K562 (cell line): Measurements from ENCODE around the gene TMEM222. TPM values are rescaled to one million over a fixed set of nuclear protein-coding genes. Genes with fewer than 3 reads are reported as not detected.

Experiments used
- MAFF ChIP-seq: IDR thresholded peaks from 2 replicates; pipeline ENCODE4 v1.6.1; 2012; ENCODE audit warnings: low read length, improper control_type of control experiment
- MTA3 ChIP-seq: fragments of 450-650 bp; formaldehyde crosslinking; IDR thresholded peaks from 2 replicates; pipeline ENCODE4 v1.6.1; 2017; ENCODE audit warnings: mild to moderate bottlenecking, borderline replicate concordance
- NCOA1 ChIP-seq: fragments of 450-650 bp; IDR thresholded peaks from 2 replicates; pipeline ENCODE4 v1.6.1; 2016; ENCODE audit warnings: low read depth
- NCOR1 ChIP-seq: fragments of 450-650 bp; IDR thresholded peaks from 2 replicates; pipeline ENCODE4 v1.6.1; 2016; ENCODE audit warnings: mild to moderate bottlenecking, moderate library complexity
- NFXL1 ChIP-seq: fragments of 450-650 bp; formaldehyde crosslinking; IDR thresholded peaks from 2 replicates; pipeline ENCODE4 v1.4.0; 2021; ENCODE audit warnings: mild to moderate bottlenecking
- NONO ChIP-seq, 2 experiments: fragments of 200-400 bp in 1 of 2; fragments of 450-650 bp in 1 of 2; formaldehyde crosslinking in 1 of 2; IDR thresholded peaks; 2 replicates each; pipeline ENCODE4 v1.6.1; 2017; ENCODE audit warnings: low read depth in 2 of 2, mild to moderate bottlenecking in 2 of 2, moderate library complexity in 2 of 2, low read length in 1 of 2
- SIX5 ChIP-seq, 2 experiments: IDR thresholded peaks; 2 replicates each; pipeline ENCODE4 v1.6.1; 2011; ENCODE audit warnings: low read length in 2 of 2, borderline replicate concordance in 1 of 2, low read depth in 1 of 2, mild to moderate bottlenecking in 1 of 2, moderate library complexity in 1 of 2; ENCODE audit not compliant: insufficient read depth in 1 of 2
- TCF7 ChIP-seq: sonication (generic); IDR thresholded peaks from 2 replicates; pipeline ENCODE4 v1.6.1; 2016; ENCODE audit warnings: antibody characterized with exemption, borderline replicate concordance
- ZBTB1 ChIP-seq: sonication (generic); formaldehyde crosslinking; IDR thresholded peaks from 2 replicates; pipeline ENCODE4 v1.8.1; 2023; ENCODE audit warnings: missing genetic modification reagents, low read depth, mild to moderate bottlenecking, borderline replicate concordance
- ZC3H4 ChIP-seq: sonication (generic); formaldehyde crosslinking; IDR thresholded peaks from 2 replicates; pipeline ENCODE4 v1.9.0; 2021; ENCODE audit warnings: missing genetic modification reagents, borderline replicate concordance
- polyA plus RNA-seq, 8 experiments: library from polyadenylated mRNA; depleted of rRNA in 4 of 8; stranded (reverse) in 5 of 8; unstranded in 3 of 8; fragments of >200 nt; fragmentation: Nextera tagmentation in 2 of 8; fragmentation: Illumina TruSeq in 1 of 8; extraction: Ambion mirVana in 2 of 8; extraction: Trizol in 1 of 8; gene quantifications; 2 replicates each; pipeline versions ENCODE4 v1.2.1 to v1.2.3, GENCODE V29; 2011 to 2014; ENCODE audit warnings: inconsistent platforms in 1 of 8, missing spikeins in 1 of 8
- total RNA-seq, 7 experiments: library from RNA; depleted of rRNA in 6 of 7; stranded (reverse); fragments of >200 nt in 6 of 7; fragmentation: Illumina TruSeq in 2 of 7; extraction: Trizol in 2 of 7; gene quantifications; 2 replicates each; pipeline versions ENCODE4 v1.2.1 to v1.2.3, GENCODE V29; 2011 to 2021; ENCODE audit warnings: low replicate concordance in 1 of 7
- TF ChIP-seq, protein P1 (sequence below): fragments of 450-650 bp; IDR thresholded peaks from 2 replicates; pipeline ENCODE4 v1.6.1; 2016; ENCODE audit warnings: mild to moderate bottlenecking, moderate library complexity
- TF ChIP-seq, protein P2 (sequence below): fragments of 250-450 bp; sonication (Bioruptor Pico); IDR thresholded peaks from 2 replicates; pipeline ENCODE4 v1.4.0; 2020; ENCODE audit warnings: mild to moderate bottlenecking
- TF ChIP-seq, protein P3 (sequence below): fragments of 450-650 bp; formaldehyde crosslinking; IDR thresholded peaks from 2 replicates; pipeline ENCODE4 v1.4.0; 2022; ENCODE audit warnings: mild to moderate bottlenecking, moderate library complexity

The TMEM222 gene
- total and polyA plus RNA-seq, 9 of the 15 experiments (the other 6 are each of a cell fraction or from before 2014, with no cell fraction given) = 6.9 to 48.0 (median 32.8) TPM

DNA sequence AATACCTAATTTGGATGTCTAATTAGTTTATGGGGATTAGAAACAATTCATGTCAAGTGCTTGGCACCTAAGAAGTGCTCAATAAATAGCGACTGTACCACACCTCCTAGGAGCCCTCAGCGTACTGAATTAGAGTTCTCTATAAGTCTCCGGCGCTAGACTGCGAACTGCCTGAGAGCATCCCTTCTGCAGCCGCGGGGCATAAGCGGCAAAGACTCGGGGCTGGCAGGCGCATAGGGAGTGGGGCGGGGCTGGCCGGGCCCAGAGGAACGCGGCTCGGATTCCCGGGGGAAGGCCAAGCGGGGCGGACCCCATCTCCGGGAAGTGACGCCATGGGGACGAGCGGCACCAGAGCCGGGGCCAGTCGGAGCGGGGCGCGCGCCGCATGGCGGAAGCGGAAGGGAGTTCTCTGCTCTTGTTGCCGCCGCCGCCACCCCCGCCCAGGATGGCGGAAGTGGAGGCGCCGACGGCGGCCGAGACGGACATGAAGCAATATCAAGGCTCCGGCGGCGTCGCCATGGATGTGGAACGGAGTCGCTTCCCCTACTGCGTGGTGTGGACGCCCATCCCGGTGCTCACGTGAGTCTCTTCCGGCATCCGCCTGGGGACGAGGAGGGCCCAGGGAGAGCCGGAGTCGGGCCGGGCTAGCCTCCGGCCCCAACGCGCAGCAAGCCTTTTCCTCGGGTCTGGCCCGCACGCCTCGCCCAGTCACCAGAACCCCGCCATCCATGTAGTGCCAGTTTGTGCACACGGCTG is at the start of gene TMEM222 (continued):
- TF ChIP-seq, protein P1, sequence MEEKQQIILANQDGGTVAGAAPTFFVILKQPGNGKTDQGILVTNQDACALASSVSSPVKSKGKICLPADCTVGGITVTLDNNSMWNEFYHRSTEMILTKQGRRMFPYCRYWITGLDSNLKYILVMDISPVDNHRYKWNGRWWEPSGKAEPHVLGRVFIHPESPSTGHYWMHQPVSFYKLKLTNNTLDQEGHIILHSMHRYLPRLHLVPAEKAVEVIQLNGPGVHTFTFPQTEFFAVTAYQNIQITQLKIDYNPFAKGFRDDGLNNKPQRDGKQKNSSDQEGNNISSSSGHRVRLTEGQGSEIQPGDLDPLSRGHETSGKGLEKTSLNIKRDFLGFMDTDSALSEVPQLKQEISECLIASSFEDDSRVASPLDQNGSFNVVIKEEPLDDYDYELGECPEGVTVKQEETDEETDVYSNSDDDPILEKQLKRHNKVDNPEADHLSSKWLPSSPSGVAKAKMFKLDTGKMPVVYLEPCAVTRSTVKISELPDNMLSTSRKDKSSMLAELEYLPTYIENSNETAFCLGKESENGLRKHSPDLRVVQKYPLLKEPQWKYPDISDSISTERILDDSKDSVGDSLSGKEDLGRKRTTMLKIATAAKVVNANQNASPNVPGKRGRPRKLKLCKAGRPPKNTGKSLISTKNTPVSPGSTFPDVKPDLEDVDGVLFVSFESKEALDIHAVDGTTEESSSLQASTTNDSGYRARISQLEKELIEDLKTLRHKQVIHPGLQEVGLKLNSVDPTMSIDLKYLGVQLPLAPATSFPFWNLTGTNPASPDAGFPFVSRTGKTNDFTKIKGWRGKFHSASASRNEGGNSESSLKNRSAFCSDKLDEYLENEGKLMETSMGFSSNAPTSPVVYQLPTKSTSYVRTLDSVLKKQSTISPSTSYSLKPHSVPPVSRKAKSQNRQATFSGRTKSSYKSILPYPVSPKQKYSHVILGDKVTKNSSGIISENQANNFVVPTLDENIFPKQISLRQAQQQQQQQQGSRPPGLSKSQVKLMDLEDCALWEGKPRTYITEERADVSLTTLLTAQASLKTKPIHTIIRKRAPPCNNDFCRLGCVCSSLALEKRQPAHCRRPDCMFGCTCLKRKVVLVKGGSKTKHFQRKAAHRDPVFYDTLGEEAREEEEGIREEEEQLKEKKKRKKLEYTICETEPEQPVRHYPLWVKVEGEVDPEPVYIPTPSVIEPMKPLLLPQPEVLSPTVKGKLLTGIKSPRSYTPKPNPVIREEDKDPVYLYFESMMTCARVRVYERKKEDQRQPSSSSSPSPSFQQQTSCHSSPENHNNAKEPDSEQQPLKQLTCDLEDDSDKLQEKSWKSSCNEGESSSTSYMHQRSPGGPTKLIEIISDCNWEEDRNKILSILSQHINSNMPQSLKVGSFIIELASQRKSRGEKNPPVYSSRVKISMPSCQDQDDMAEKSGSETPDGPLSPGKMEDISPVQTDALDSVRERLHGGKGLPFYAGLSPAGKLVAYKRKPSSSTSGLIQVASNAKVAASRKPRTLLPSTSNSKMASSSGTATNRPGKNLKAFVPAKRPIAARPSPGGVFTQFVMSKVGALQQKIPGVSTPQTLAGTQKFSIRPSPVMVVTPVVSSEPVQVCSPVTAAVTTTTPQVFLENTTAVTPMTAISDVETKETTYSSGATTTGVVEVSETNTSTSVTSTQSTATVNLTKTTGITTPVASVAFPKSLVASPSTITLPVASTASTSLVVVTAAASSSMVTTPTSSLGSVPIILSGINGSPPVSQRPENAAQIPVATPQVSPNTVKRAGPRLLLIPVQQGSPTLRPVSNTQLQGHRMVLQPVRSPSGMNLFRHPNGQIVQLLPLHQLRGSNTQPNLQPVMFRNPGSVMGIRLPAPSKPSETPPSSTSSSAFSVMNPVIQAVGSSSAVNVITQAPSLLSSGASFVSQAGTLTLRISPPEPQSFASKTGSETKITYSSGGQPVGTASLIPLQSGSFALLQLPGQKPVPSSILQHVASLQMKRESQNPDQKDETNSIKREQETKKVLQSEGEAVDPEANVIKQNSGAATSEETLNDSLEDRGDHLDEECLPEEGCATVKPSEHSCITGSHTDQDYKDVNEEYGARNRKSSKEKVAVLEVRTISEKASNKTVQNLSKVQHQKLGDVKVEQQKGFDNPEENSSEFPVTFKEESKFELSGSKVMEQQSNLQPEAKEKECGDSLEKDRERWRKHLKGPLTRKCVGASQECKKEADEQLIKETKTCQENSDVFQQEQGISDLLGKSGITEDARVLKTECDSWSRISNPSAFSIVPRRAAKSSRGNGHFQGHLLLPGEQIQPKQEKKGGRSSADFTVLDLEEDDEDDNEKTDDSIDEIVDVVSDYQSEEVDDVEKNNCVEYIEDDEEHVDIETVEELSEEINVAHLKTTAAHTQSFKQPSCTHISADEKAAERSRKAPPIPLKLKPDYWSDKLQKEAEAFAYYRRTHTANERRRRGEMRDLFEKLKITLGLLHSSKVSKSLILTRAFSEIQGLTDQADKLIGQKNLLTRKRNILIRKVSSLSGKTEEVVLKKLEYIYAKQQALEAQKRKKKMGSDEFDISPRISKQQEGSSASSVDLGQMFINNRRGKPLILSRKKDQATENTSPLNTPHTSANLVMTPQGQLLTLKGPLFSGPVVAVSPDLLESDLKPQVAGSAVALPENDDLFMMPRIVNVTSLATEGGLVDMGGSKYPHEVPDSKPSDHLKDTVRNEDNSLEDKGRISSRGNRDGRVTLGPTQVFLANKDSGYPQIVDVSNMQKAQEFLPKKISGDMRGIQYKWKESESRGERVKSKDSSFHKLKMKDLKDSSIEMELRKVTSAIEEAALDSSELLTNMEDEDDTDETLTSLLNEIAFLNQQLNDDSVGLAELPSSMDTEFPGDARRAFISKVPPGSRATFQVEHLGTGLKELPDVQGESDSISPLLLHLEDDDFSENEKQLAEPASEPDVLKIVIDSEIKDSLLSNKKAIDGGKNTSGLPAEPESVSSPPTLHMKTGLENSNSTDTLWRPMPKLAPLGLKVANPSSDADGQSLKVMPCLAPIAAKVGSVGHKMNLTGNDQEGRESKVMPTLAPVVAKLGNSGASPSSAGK = no peak
- peak; percentile 97 for TF ChIP-seq MTA3
- TF ChIP-seq, protein P2, sequence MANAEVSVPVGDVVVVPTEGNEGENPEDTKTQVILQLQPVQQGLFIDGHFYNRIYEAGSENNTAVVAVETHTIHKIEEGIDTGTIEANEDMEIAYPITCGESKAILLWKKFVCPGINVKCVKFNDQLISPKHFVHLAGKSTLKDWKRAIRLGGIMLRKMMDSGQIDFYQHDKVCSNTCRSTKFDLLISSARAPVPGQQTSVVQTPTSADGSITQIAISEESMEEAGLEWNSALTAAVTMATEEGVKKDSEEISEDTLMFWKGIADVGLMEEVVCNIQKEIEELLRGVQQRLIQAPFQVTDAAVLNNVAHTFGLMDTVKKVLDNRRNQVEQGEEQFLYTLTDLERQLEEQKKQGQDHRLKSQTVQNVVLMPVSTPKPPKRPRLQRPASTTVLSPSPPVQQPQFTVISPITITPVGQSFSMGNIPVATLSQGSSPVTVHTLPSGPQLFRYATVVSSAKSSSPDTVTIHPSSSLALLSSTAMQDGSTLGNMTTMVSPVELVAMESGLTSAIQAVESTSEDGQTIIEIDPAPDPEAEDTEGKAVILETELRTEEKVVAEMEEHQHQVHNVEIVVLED (CRISPR knock-in tag) = peak; percentile 81
- TF ChIP-seq ZC3H4 = no peak
- no peak for TF ChIP-seq NFXL1
- TF ChIP-seq TCF7 = peak; percentile 87; the same call in 1 of the 2 replicates
- TF ChIP-seq NONO (IDR thresholded peaks at IDR 0.05; ENCODE audit: low read depth in 2 of 2, low read length in 1 of 2) = peak; percentile 33 to 85; a peak in 2 of 4 replicates
- TF ChIP-seq ZBTB1 (CRISPR knock-in tag) = peak; percentile 86; the same call in 1 of the 2 replicates
- peak; percentile 58 to 60; a peak in 3 of 4 replicates for TF ChIP-seq SIX5 (IDR thresholded peaks at IDR 0.05; ENCODE audit: borderline replicate concordance in 1 of 2, insufficient read depth in 1 of 2, low read depth in 1 of 2, low read length in 2 of 2)
- TF ChIP-seq MAFF = no peak
- peak; percentile 99 for TF ChIP-seq NCOA1
- peak; percentile 70 for TF ChIP-seq NCOR1
- TF ChIP-seq, protein P3, sequence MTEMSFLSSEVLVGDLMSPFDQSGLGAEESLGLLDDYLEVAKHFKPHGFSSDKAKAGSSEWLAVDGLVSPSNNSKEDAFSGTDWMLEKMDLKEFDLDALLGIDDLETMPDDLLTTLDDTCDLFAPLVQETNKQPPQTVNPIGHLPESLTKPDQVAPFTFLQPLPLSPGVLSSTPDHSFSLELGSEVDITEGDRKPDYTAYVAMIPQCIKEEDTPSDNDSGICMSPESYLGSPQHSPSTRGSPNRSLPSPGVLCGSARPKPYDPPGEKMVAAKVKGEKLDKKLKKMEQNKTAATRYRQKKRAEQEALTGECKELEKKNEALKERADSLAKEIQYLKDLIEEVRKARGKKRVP (CRISPR knock-in tag) = peak; percentile 43
